OCI-LY7 (cell line): ENCODE measurements around the gene KIAA1671. TPM values are rescaled to one million over a fixed set of nuclear protein-coding genes. Genes with fewer than 3 reads are reported as not detected.

Source experiments
- BruUV-seq: library from RNA; stranded (reverse); fragments of 400-500 nt; replicated peaks from 2 replicates; lab custom pipeline; 2021; lab: Mats Ljungman, UMichigan
- CTCF ChIA-PET: fragments of 300-600 bp; sonication (Branson Sonifier 250); formaldehyde crosslinking; loops from one replicate; lab custom pipeline; 2022; ENCODE audit warnings: antibody characterized with exemption; ENCODE audit not compliant: unreplicated experiment; lab: Charles Lee
- POLR2A ChIA-PET: fragments of 300-600 bp; sonication (Branson Sonifier 250); formaldehyde crosslinking; loops from one replicate; lab custom pipeline; 2022; ENCODE audit warnings: antibody characterized with exemption; lab: Charles Lee
- DNase-seq: peaks from one replicate; pipeline ENCODE4 v3.0.0-alpha.2; 2015; ENCODE audit warnings: low spot score
- H2AFZ ChIP-seq: fragments of 200-600 bp; sonication (generic), shearing (Covaris generic); 2 replicates; pipeline ENCODE4 v1.6.1; 2014; ENCODE audit warnings: mild to moderate bottlenecking, antibody characterized with exemption, low read length, moderate library complexity
- H3K27ac ChIP-seq: fragments of 200-600 bp; sonication (generic); 2 replicates; pipeline ENCODE4 v1.5.1; 2014; ENCODE audit warnings: mixed run types, low read depth, mild to moderate bottlenecking, moderate library complexity, low read length, inconsistent platforms; ENCODE audit not compliant: poor library complexity, severe bottlenecking
- H3K36me3 ChIP-seq: fragments of 200-600 bp; sonication (generic); 2 replicates; pipeline ENCODE4 v1.6.1; 2014; ENCODE audit warnings: mild to moderate bottlenecking, antibody characterized with exemption, low read length, moderate library complexity, mixed read lengths; ENCODE audit not compliant: insufficient read depth
- H3K4me1 ChIP-seq: fragments of 200-600 bp; sonication (generic); 2 replicates; pipeline ENCODE4 v1.5.1; 2014; ENCODE audit warnings: mild to moderate bottlenecking, low read length; ENCODE audit not compliant: insufficient read depth, poor library complexity, severe bottlenecking
- H3K4me2 ChIP-seq: fragments of 200-600 bp; sonication (generic); 2 replicates; pipeline ENCODE4 v1.6.1; 2014; ENCODE audit warnings: mild to moderate bottlenecking, low read length
- H3K4me3 ChIP-seq: fragments of 200-600 bp; sonication (generic); 2 replicates; pipeline ENCODE4 v1.5.1; 2014; ENCODE audit warnings: mild to moderate bottlenecking, low read depth, low read length; ENCODE audit not compliant: poor library complexity, severe bottlenecking
- H3K79me2 ChIP-seq: fragments of 200-600 bp; sonication (generic); 2 replicates; pipeline ENCODE4 v1.6.1; 2016; ENCODE audit warnings: low read depth, mild to moderate bottlenecking, low read length, moderate library complexity, mixed read lengths; ENCODE audit not compliant: insufficient read depth
- H3K9me2 ChIP-seq: fragments of 200-600 bp; sonication (generic); 2 replicates; pipeline ENCODE4 v1.6.1; 2016; ENCODE audit warnings: mild to moderate bottlenecking, low read length, mixed read lengths; ENCODE audit not compliant: insufficient read depth
- H3K9me3 ChIP-seq: fragments of 200-600 bp; sonication (generic); 2 replicates; pipeline ENCODE4 v1.6.1; 2014; ENCODE audit warnings: mild to moderate bottlenecking, mixed run types, low read length, mixed read lengths
- H4K20me1 ChIP-seq: fragments of 200-600 bp; sonication (generic); 2 replicates; pipeline ENCODE4 v1.6.1; 2014; ENCODE audit warnings: mild to moderate bottlenecking, antibody characterized with exemption, low read length, moderate library complexity, mixed read lengths; ENCODE audit not compliant: insufficient read depth
- EZH2phosphoT487 ChIP-seq: fragments of 200-600 bp; sonication (generic); IDR thresholded peaks from 2 replicates; pipeline ENCODE4 v1.6.1; 2018; ENCODE audit warnings: low read depth, borderline replicate concordance, mild to moderate bottlenecking, mixed run types, antibody characterized with exemption, low read length, moderate library complexity, mixed read lengths
- intact Hi-C: fragments of 100-400 bp; cut with micrococcal nuclease; formaldehyde crosslinking; loops from one replicate; pipeline ENCODE4 v1.10.0; 2022; ENCODE audit not compliant: unreplicated experiment
- total RNA-seq, 2 experiments: library from RNA; depleted of rRNA in 1 of 2; stranded (reverse); fragments of >200 nt in 1 of 2; shearing (Covaris generic) in 1 of 2; gene quantifications; 2 replicates each; pipeline ENCODE4 v1.2.3, GENCODE V29; 2014 to 2022
- TF ChIP-seq, protein P1 (sequence below): fragments of 200-600 bp; sonication (generic); conservative IDR thresholded peaks from 2 replicates; pipeline ENCODE4 v1.5.1; 2014; ENCODE audit warnings: mild to moderate bottlenecking, antibody characterized with exemption, low read length, moderate library complexity, mixed read lengths

Gene KIAA1671
- total RNA-seq, 2 experiments from 2014 or later = not detected

GRCh38 chr22:24947383-24947782 lies 5.1 kb upstream of the KIAA1671 start:
- DNase-seq = no peak
- intact Hi-C loops = no loop called here
- no peak overlapping the region for H3K4me2 ChIP-seq
- no peaks in the 10 kb centered on the region for H3K9me3 ChIP-seq
- TF ChIP-seq EZH2phosphoT487 = no peak
- TF ChIP-seq, protein P1, sequence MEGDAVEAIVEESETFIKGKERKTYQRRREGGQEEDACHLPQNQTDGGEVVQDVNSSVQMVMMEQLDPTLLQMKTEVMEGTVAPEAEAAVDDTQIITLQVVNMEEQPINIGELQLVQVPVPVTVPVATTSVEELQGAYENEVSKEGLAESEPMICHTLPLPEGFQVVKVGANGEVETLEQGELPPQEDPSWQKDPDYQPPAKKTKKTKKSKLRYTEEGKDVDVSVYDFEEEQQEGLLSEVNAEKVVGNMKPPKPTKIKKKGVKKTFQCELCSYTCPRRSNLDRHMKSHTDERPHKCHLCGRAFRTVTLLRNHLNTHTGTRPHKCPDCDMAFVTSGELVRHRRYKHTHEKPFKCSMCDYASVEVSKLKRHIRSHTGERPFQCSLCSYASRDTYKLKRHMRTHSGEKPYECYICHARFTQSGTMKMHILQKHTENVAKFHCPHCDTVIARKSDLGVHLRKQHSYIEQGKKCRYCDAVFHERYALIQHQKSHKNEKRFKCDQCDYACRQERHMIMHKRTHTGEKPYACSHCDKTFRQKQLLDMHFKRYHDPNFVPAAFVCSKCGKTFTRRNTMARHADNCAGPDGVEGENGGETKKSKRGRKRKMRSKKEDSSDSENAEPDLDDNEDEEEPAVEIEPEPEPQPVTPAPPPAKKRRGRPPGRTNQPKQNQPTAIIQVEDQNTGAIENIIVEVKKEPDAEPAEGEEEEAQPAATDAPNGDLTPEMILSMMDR = no peak
- no peaks in the 10 kb centered on the region for H3K4me1 ChIP-seq
- no peak overlapping the region for H2AFZ ChIP-seq
- ChIA-PET CTCF (no interaction called here), POLR2A (no interaction called here)
- BruUV-seq = no TSS peak
- no peak overlapping the region for H3K4me3 ChIP-seq
- H3K9me2 ChIP-seq = no peaks in the 10 kb centered on the region
- no peaks in the 10 kb centered on the region for H3K79me2 ChIP-seq
- H3K36me3 ChIP-seq = no peaks in the 10 kb centered on the region
- H4K20me1 ChIP-seq = no peaks in the 10 kb centered on the region
- H3K27ac ChIP-seq = no peak overlapping the region

- BruUV-seq = no TSS peak
- no peak for DNase-seq
- ChIA-PET CTCF (no interaction called here), POLR2A (no interaction called here)
- Histone ChIP-seq H3K9me2 (no peaks in the 10 kb centered on the region), H3K9me3 (no peaks in the 10 kb centered on the region), H3K27ac (no peak overlapping the region), H2AFZ (no peak overlapping the region), H4K20me1 (no peaks in the 10 kb centered on the region), H3K4me3 (no peak overlapping the region), H3K4me1 (no peaks in the 10 kb centered on the region), H3K79me2 (no peaks in the 10 kb centered on the region), H3K36me3 (no peaks in the 10 kb centered on the region), H3K4me2 (no peak overlapping the region)
- intact Hi-C loops = no loop called here
- TF ChIP-seq EZH2phosphoT487 = no peak
- TF ChIP-seq, protein P1 = no peak
Observed at GRCh38 chr22:24947881-24948280, 4.6 kb upstream of the KIAA1671 start.

DNA sequence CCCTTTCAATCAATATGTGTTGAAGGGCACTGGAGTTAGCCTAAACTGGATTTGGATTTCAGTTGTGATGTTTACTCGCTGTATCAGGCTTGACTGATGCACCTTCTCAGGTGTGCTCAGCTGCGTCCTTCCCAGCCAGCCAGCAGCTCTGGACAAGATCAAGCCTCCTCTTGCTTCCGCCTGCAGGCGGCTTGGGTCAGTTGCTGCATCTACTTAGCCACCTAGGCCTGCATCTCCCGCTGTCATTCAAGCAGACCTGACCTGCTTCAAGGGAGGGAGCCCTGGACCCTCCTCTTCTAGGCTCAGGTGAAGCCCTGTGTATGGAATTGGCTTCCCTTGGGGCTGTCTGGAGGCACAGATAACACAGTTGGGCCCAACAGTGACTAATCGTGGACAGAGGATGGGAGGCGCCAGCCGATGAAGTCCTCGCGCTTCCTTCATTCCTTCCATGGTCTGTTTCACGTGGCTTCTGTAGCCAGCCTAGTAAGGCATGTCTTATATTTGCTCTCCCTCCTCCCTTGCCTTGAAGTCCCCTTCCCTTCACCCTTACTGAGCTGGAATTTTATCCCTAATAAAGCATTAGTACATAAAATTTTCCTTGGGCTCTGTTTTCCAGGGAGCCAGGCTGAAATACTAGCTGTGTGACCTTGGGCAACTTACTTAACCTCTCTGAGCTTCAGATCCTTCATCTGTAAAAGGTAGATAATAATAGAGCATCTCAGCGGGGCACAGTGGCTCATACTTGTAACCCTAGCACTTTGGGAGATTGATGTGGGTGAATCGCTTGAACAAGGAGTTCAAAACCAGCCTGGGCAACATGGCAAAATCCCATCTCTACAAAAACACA lies 3.9 kb upstream of the KIAA1671 start:
- DNase-seq = no peak
- Histone ChIP-seq H3K27ac (no peak overlapping the region), H4K20me1 (no peaks in the 10 kb centered on the region), H3K4me1 (no peaks in the 10 kb centered on the region), H3K4me3 (no peak overlapping the region), H3K4me2 (no peak overlapping the region), H2AFZ (no peak overlapping the region), H3K36me3 (no peaks in the 10 kb centered on the region), H3K79me2 (no peaks in the 10 kb centered on the region), H3K9me3 (no peaks in the 10 kb centered on the region), H3K9me2 (no peaks in the 10 kb centered on the region)
- no TSS peak for BruUV-seq
- TF ChIP-seq, protein P1 = no peak
- no peak for TF ChIP-seq EZH2phosphoT487
- intact Hi-C loops = no loop called here
- ChIA-PET POLR2A (no interaction called here), CTCF (no interaction called here)
